Esophagus (tissue), 2 donors: ENCODE results near the gene PPM1H. TPM values are rescaled to one million over a fixed set of nuclear protein-coding genes. Genes with fewer than 3 reads are reported as not detected.

Experiments used
- H3K27ac ChIP-seq, 2 donors: one replicate each; pipeline ENCODE4 v1.5.1; 2013; ENCODE audit warnings: low read depth in 2 of 2, mild to moderate bottlenecking in 2 of 2, inconsistent platforms in 1 of 2, low read length in 1 of 2, moderate library complexity in 1 of 2
- H3K27me3 ChIP-seq, 2 donors: one replicate each; pipeline ENCODE4 v1.6.1; 2013; ENCODE audit warnings: low read length in 2 of 2, control low read depth in 1 of 2, mild to moderate bottlenecking in 1 of 2; ENCODE audit not compliant: insufficient read depth in 2 of 2, control insufficient read depth in 1 of 2
- H3K36me3 ChIP-seq, 2 donors: one replicate each; pipeline ENCODE4 v1.6.1; 2013; ENCODE audit warnings: low read length in 1 of 2; ENCODE audit not compliant: control insufficient read depth in 2 of 2, insufficient read depth in 2 of 2
- H3K4me1 ChIP-seq, 2 donors: one replicate each; pipeline ENCODE4 v1.6.1; 2013; ENCODE audit warnings: low read length in 1 of 2; ENCODE audit not compliant: control insufficient read depth in 2 of 2, insufficient read depth in 2 of 2
- H3K4me3 ChIP-seq, 2 donors: one replicate each; pipeline ENCODE4 v1.5.1; 2013; ENCODE audit warnings: low read length in 2 of 2, mild to moderate bottlenecking in 2 of 2, low read depth in 1 of 2, moderate library complexity in 1 of 2
- H3K9me3 ChIP-seq, 2 donors: one replicate each; pipeline ENCODE4 v1.6.1; 2013; ENCODE audit warnings: mild to moderate bottlenecking in 2 of 2, low read depth in 1 of 2, low read length in 1 of 2, moderate library complexity in 1 of 2; ENCODE audit not compliant: control insufficient read depth in 2 of 2, insufficient read depth in 1 of 2
- WGBS, 2 donors: extraction: QIAGEN DNeasy Blood & Tissue Kit; methylation state at CpG; one replicate each; pipeline ENCODE4 v1.1.7; 2013; 5-methylcytosine and 5-hydroxymethylcytosine counted together
- polyA plus RNA-seq, 2 donors: library from polyadenylated mRNA; stranded (reverse); fragments of 200-250 nt; gene quantifications; one replicate each; pipeline ENCODE4 v1.2.3, GENCODE V29; 2013
- donor health status: healthy with polysubstance abuse.
- donor health status: Bipolar disorder and iron deficiency.

PPM1H gene
- polyA plus RNA-seq, 2 donors, result 0.04 to 0.09 TPM

GRCh38 chr12:62712681-62713573, 222.0 kb downstream of the PPM1H start:
- Histone ChIP-seq H3K36me3 (no peaks in the 10 kb centered on the region), H3K27me3 (no peaks in the 10 kb centered on the region), H3K4me1 (peaks cover 0 to 5% of the 10 kb centered on the region in 2 donors), H3K9me3 (no peaks in the 10 kb centered on the region), H3K27ac (no peak overlapping the region), H3K4me3 (no peak overlapping the region)
- WGBS, 2 donors, result 81 to 86% methylated on average over 8 of the region's 8 CpGs

GRCh38 chr12:62711631-62712241, 223.2 kb downstream of the PPM1H start:
- H3K27ac ChIP-seq, result no peak overlapping the region
- H3K4me3 ChIP-seq, result no peak overlapping the region
- no peaks in the 10 kb centered on the region for H3K9me3 ChIP-seq
- no peaks in the 10 kb centered on the region for H3K27me3 ChIP-seq
- H3K36me3 ChIP-seq, result no peaks in the 10 kb centered on the region
- H3K4me1 ChIP-seq, result peaks cover 0 to 5% of the 10 kb centered on the region in 2 donors
- 68 to 70% methylated on average over 10 of the region's 10 CpGs for WGBS, 2 donors

GRCh38 chr12:62709311-62709710, 225.6 kb downstream of the PPM1H start:
- no peaks in the 10 kb centered on the region for H3K27me3 ChIP-seq
- no peaks in the 10 kb centered on the region for H3K36me3 ChIP-seq
- peaks cover 0 to 2% of the 10 kb centered on the region in 2 donors for H3K4me1 ChIP-seq
- H3K9me3 ChIP-seq, result no peaks in the 10 kb centered on the region
- H3K4me3 ChIP-seq, result no peak overlapping the region
- H3K27ac ChIP-seq, result no peak overlapping the region
- 65 to 68% methylated on average over 2 of the region's 2 CpGs for WGBS, 2 donors

- Histone ChIP-seq H3K4me1 (peaks cover 0 to 5% of the 10 kb centered on the region in 2 donors), H3K27me3 (no peaks in the 10 kb centered on the region), H3K4me3 (no peak overlapping the region), H3K9me3 (no peaks in the 10 kb centered on the region), H3K27ac (no peak overlapping the region), H3K36me3 (no peaks in the 10 kb centered on the region)
- WGBS, 2 donors, result 90 to 95% methylated on average over 2 of the region's 2 CpGs
Observed at GRCh38 chr12:62707939-62708338, 227.0 kb downstream of the PPM1H start.

- Histone ChIP-seq H3K4me1 (peaks cover 0 to 6% of the 10 kb centered on the region in 2 donors), H3K27ac (no peak overlapping the region), H3K9me3 (no peaks in the 10 kb centered on the region), H3K27me3 (no peaks in the 10 kb centered on the region), H3K36me3 (no peaks in the 10 kb centered on the region), H3K4me3 (no peak overlapping the region)
- WGBS, 2 donors, result 90 to 94% methylated on average over 4 of the region's 4 CpGs
Observed at GRCh38 chr12:62705846-62706245, 229.1 kb downstream of the PPM1H start.

- no peaks in the 10 kb centered on the region for H3K36me3 ChIP-seq
- H3K27ac ChIP-seq, result peak overlapping the region in 1 of 2 donors; percentile 11
- no peak overlapping the region for H3K4me3 ChIP-seq
- no peaks in the 10 kb centered on the region for H3K27me3 ChIP-seq
- H3K4me1 ChIP-seq, result peaks cover 0 to 6% of the 10 kb centered on the region in 2 donors
- no peaks in the 10 kb centered on the region for H3K9me3 ChIP-seq
- WGBS, 2 donors, result 47 to 60% methylated on average over 4 of the region's 4 CpGs
Observed at GRCh38 chr12:62703011-62703380, 232.0 kb downstream of the PPM1H start.

GRCh38 chr12:62701492-62701891, 233.5 kb downstream of the PPM1H start:
- Histone ChIP-seq H3K27me3 (no peaks in the 10 kb centered on the region), H3K36me3 (no peaks in the 10 kb centered on the region), H3K4me1 (peaks cover 0 to 6% of the 10 kb centered on the region in 2 donors), H3K27ac (no peak overlapping the region), H3K9me3 (no peaks in the 10 kb centered on the region), H3K4me3 (no peak overlapping the region)
- 90 to 92% methylated on average over 5 of the region's 5 CpGs for WGBS, 2 donors

- H3K4me1 ChIP-seq, result peaks cover 0 to 6% of the 10 kb centered on the region in 2 donors
- WGBS, 2 donors, result 92 to 95% methylated on average over 5 of the region's 5 CpGs
- H3K27ac ChIP-seq, result no peak overlapping the region
- no peaks in the 10 kb centered on the region for H3K27me3 ChIP-seq
- no peaks in the 10 kb centered on the region for H3K9me3 ChIP-seq
- H3K4me3 ChIP-seq, result no peak overlapping the region
- no peaks in the 10 kb centered on the region for H3K36me3 ChIP-seq
Observed at GRCh38 chr12:62700091-62700880, 234.7 kb downstream of the PPM1H start.

GRCh38 chr12:62698701-62699101, 236.2 kb downstream of the PPM1H start:
- H3K27ac ChIP-seq, result no peak overlapping the region
- H3K9me3 ChIP-seq, result no peaks in the 10 kb centered on the region
- no peaks in the 10 kb centered on the region for H3K36me3 ChIP-seq
- no peaks in the 10 kb centered on the region for H3K27me3 ChIP-seq
- H3K4me3 ChIP-seq, result no peak overlapping the region
- H3K4me1 ChIP-seq, result peaks cover 0 to 6% of the 10 kb centered on the region in 2 donors
